COLO668 (cell line): Measurements from ENCODE around the gene LACTB.
A peak's percentile ranks its signal among the peaks of the same experiment; 100 is the strongest.

ENCODE experiments used
- DNase-seq: peaks from one replicate; lab custom pipeline; 2025; ENCODE audit not compliant: unreplicated experiment; lab: John Stamatoyannopoulos, UW

LACTB gene

DNA sequence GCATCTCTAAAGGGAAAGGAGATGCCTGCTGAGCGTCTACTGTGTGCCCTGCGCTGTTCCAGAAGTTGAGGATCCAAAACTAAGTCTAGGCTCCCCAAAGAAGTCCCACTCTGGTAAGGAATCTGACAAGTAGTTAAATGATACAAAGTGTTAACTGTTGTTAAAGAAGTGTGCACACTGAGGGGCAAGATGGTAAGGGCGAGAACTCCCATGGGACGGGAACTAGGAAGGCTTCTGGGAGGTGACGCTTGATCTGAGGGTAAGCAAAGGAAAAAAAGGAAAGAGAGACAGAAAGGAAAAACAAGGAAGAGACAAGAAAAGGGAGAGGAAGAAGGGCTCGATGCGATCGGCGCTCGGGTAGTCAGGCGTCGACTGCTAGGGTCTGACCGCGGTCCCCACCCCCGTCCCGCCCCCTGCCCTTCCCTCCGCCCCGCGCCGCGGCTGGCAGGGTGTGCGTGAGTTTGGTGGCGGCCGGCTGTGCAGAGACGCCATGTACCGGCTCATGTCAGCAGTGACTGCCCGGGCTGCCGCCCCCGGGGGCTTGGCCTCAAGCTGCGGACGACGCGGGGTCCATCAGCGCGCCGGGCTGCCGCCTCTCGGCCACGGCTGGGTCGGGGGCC lies at the start of gene LACTB:
Gene LACTB, plus strand, starts transcription at position 480 of the 620 bp plus-strand sequence. Its CDS starts 11 bp downstream, at position 491.
- DNase-seq: peak; percentile 89

DNA sequence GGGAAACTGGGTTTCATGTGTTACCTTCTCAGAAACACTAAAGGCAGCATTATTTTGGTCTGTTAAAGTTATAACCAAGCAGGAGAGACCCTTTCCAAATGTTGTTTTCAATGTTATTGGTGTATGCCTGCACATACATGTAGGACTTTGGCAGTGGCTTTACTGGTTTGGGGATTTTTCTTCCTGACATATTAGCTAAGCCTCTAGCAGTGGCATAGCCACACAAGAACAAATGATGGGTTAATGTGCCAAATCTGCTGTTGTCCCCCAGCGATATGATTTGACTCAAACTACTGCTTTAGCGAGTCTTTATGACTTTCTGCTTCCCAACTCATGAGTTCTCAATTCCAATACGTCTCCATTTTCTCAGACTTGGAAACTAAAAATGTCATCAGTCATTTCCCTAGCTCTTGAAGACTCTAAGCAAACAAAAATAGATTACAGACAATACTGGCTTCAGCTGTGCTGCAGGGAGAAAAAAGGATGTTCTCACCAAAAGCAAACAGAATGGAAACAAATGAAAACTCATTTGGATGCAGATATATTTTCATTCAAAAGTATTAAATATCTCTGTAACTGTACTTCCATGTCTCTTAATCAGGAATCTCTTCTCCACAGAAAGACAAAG lies 49.5 kb upstream of the LACTB start:
- DNase-seq: no peak

- DNase-seq: no peak
These were observed 48.8 kb upstream of the LACTB start for GRCh38 chr15:63072809-63073277.

DNA sequence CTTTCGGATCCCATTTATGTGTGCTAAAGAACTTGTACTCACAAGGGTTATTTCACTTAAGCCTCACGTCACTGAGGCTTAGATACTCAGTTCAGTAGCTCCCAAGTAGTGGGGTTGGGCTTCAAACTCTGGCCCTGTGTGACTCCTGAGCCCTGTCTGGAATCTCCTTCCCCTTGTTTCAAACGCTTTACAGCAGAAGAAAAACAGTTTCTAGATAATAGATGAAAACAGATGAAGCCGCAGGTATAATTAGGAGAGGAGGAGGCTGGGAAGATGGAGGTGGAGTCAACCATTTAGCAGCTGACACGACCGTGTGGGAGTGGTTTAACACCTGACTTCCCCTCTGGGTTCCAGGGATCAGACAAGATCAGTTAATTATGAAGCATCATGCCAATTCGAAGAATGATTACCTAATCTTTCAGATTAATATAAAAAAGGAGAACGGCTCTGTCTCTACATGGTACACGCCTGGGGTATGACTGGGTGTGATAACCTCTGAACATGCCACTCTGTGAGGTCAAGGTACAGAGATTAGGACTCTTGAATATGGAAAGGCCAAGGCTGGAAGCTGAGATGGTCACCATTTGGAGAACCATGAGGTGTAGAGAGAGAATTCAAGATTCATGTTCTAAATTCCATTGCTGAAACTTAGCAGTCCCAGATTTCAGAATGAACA lies 48.0 kb upstream of the LACTB start:
- DNase-seq: no peak

GRCh38 chr15:63075015-63075983 lies 46.4 kb upstream of the LACTB start:
- no peak for DNase-seq

GRCh38 chr15:63075984-63076713 lies 45.5 kb upstream of the LACTB start:
- DNase-seq: no peak

- DNase-seq: no peak
These were observed 45.0 kb upstream of the LACTB start for GRCh38 chr15:63076714-63077046.

DNA sequence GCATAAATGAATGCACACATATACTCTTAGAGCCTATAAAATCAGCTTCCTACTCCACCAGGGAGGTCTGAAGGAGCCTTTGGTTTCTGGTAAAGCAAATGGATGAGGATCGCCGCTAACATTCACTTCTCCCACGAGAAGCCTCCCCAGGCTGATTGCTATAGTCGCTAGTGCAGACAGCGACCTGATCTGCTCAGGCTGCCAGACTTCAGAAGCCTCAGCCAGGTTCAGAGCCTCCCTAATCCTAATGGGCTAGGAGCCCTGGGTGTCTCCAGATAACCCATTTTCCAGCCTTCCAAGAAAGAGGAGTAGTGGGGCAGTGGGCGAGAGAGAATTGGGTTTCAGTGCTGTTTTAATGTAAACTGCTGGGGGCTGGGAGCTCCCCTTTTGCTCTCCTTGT lies 43.7 kb upstream of the LACTB start:
- DNase-seq: no peak

DNA sequence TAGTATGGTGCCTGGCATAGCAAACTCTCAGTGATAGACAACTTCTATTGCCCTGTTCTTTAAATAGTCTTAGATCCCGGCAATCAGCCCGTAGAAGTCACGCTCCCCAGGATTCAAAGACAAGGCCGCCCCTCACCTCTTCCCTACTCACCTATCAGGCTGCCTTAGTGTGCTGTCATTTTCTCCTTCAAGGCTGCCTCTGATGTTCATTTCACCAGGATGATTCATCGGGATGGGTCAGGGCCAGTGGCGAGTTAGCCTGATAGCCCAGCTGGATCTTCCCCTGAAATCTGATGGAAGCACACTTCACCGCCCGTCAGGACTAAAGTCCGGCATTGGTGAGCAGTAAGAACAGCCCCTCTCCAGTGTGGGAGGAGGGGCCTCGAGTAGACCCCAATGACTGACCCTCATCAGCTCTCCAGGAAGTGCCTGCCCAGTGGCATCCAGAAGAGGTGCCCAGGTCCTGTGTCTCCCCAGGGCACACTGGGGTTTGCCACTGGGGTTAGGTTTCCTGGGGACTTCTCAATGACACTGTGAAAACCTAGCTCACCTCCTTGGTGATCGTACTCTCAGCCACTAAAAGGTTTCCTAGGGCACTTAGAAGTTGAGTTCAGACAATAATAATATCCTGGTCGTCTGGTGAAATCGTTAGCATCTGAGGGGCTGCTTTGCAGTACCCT lies 41.6 kb upstream of the LACTB start:
- no peak for DNase-seq

DNA sequence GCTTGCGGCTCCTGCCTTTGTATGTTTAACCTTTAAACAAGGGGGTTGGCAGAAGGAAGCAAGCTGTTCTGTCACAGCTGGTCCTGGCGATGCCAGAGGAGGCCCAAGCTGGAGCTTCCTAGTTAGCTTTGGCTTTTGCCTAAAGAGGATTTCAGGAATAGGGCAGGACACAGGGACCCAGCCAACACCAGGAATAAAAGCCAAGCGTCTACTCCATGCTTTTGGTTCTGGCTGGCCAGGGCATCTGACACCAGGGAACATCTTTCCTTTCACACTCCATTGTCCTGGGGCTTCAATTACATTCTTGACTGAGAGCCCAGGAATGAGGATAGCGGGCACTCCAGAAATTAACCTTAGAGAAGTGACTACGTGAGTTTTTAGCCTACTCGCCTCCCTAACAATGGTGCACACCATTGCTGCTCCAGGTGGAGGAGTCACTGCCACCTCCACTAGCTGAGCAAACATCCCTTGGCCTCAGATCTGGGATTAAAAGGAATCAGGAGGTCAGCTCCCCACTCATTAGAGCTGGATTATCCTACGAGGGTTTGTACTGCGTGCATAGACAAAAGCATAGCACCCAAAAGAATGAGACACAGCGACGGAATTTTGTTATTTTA lies 40.9 kb upstream of the LACTB start:
- DNase-seq: no peak

GRCh38 chr15:63082366-63082765 lies 39.3 kb upstream of the LACTB start:
- DNase-seq: no peak

GRCh38 chr15:63083044-63083443 lies 38.6 kb upstream of the LACTB start:
- no peak for DNase-seq

- DNase-seq: no peak
These were observed 38.1 kb upstream of the LACTB start for GRCh38 chr15:63083541-63083940.

GRCh38 chr15:63084806-63085205 lies 36.9 kb upstream of the LACTB start:
- no peak for DNase-seq

DNA sequence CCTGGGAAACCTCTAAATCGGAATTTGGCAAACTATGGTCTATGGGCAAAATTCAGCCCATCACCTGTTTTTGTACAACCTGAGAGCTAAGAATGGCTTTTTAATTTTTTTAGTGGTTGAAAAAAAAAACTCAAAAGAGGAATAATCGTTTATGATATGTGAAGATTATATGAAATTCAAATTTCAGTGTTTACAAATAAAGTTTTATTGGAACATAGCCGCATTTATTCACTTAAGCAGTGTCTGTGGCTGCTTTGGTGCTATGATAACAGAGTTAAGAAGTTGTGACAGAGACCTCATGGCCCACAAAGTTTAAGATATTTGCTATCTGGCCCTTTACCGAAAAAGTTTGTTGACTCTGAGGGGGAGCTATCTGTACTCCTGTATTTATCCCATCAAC lies 36.4 kb upstream of the LACTB start:
- DNase-seq: no peak

GRCh38 chr15:63086271-63086670 lies 35.4 kb upstream of the LACTB start:
- no peak for DNase-seq

- DNase-seq: no peak
These were observed 34.7 kb upstream of the LACTB start for GRCh38 chr15:63086947-63087346.

- DNase-seq: no peak
These were observed 33.0 kb upstream of the LACTB start for GRCh38 chr15:63088533-63089245.
